Heart left ventricle (tissue), 16 donors: ENCODE results near the gene KCNQ1. TPM values are rescaled to one million over a fixed set of nuclear protein-coding genes. Genes with fewer than 3 reads are reported as not detected.

ENCODE experiments used
- ATAC-seq, 4 donors: fragments of 200-7000 bp; cut with Tn5 transposase; one replicate each; pipeline ENCODE4 v1.9.1; 2020 to 2022; ENCODE audit warnings: moderate library complexity in 4 of 4, mild to moderate bottlenecking in 3 of 4, moderate number of reproducible peaks in 1 of 4
- DNase-seq, 5 donors: peaks; one replicate each; pipeline ENCODE4 v3.0.0-alpha.2; 2020
- H3K27ac ChIP-seq, 12 donors: fragments of 200-600 bp; sonication (generic) in 4 of 12; one replicate each; pipeline versions ENCODE4 v1.5.0 to v1.8.0; 2016 to 2022; ENCODE audit warnings: mild to moderate bottlenecking in 2 of 12
- H3K27me3 ChIP-seq, 9 donors: fragments of 200-600 bp; sonication (generic) in 2 of 9; one replicate each; pipeline versions ENCODE4 v1.5.1 to v1.8.0; 2016 to 2022; ENCODE audit warnings: mild to moderate bottlenecking in 3 of 9
- H3K36me3 ChIP-seq, 9 donors: fragments of 200-600 bp; sonication (generic) in 2 of 9; one replicate each; pipeline versions ENCODE4 v1.5.0 to v1.8.0; 2018 to 2022; ENCODE audit warnings: mild to moderate bottlenecking in 2 of 9
- H3K4me1 ChIP-seq, 12 donors: fragments of 200-600 bp; sonication (generic) in 4 of 12; one replicate each; pipeline versions ENCODE4 v1.5.0 to v1.8.0; 2016 to 2022; ENCODE audit warnings: mild to moderate bottlenecking in 3 of 12
- H3K4me3 ChIP-seq, 12 donors: fragments of 200-600 bp; sonication (generic) in 4 of 12; one replicate each; pipeline versions ENCODE4 v1.5.0 to v1.8.0; 2017 to 2022; ENCODE audit warnings: mild to moderate bottlenecking in 9 of 12, moderate library complexity in 4 of 12
- H3K9me3 ChIP-seq, 12 donors: fragments of 200-600 bp; sonication (generic) in 4 of 12; one replicate each; pipeline versions ENCODE4 v1.5.0 to v1.8.0; 2016 to 2022; ENCODE audit warnings: mild to moderate bottlenecking in 1 of 12
- CTCF ChIP-seq, 12 donors: fragments of 200-600 bp; sonication (generic) in 4 of 12; IDR thresholded peaks; one replicate each; pipeline versions ENCODE4 v1.5.0 to v1.8.0; 2018 to 2022; ENCODE audit warnings: antibody characterized with exemption in 12 of 12, mild to moderate bottlenecking in 5 of 12
- POLR2A ChIP-seq, 2 donors: fragments of 450-650 bp; IDR thresholded peaks; one replicate each; pipeline ENCODE4 v1.6.1; 2017; ENCODE audit warnings: antibody characterized with exemption in 2 of 2, mild to moderate bottlenecking in 2 of 2, moderate library complexity in 2 of 2
- WGBS, 4 donors: extraction: QIAGEN DNeasy Blood & Tissue Kit in 2 of 4; methylation state at CpG; one replicate each; pipeline versions ENCODE4 v1.1.5 to v1.1.7; 2013 to 2018; 5-methylcytosine and 5-hydroxymethylcytosine counted together
- intact Hi-C, 10 donors: fragments of 100-400 bp; cut with DNase I; formaldehyde crosslinking; loops; one replicate each; pipeline versions ENCODE4 v1.11.1 to v1.14.2; 2022
- polyA plus RNA-seq, 2 donors: library from polyadenylated mRNA; stranded (reverse); fragments of 200-250 nt; gene quantifications; one replicate each; pipeline ENCODE4 v1.2.3, GENCODE V29; 2013
- total RNA-seq, 9 donors: library from RNA; depleted of rRNA in 2 of 9; stranded (reverse); fragments of >200 nt in 2 of 9; fragmentation: NEBNext Ultra II Directional in 3 of 9; extraction: Animal tissue kit (Norgen Biotek cat#: 25700) in 3 of 9; gene quantifications; one replicate each; pipeline versions ENCODE4 v1.1.0 to v1.2.4, GENCODE V29; 2016 to 2023
- donor health status: ischemic (EF 13 %, LVEDD 7.1; RV severe dilation, severe dysfunction).
- donor health status: healthy with polysubstance abuse.
- donor health status: DM: no; HTN: yes; CAD: no.
- donor health status: DM: no; HTN: no; CAD: no.
- donor health status: ischemic (EF 25% LVEDD 6.9; RV normal size, moderate dysfunction).
- donor health status: ischemic (EF 25% LVEDD 5.7; RV mildly dilated, moderate dysfunction).
- donor health status: healthy.
- donor health status: DM: yes; HTN: yes; CAD: no.
- donor health status: ischemic (EF 35%, LVEDD 5.7; RV mildly dilated, moderate dysfunction).
- donor health status: nonischemic (EF 11% LVEDD 7.7; RV severe dilation, severe dysfunction).
- donor health status: DM: yes; HTN: yes; CAD: no.
- donor health status: PGD.
- donor health status: ischemic (EF 29% LVEDD 5.4; RV normal size, mild dysfunction).
- donor health status: nonischemic (EF 23%, LVEDD 6.1; RV moderate dilation, normal function).

KCNQ1 gene
- total and polyA plus RNA-seq, 11 donors: 18.6 to 42.4 (median 31.4) TPM

GRCh38 chr11:2804189-2804588, 359.4 kb downstream of the KCNQ1 start:
- peak in 3 of 5 donors; percentile 2 to 15 (median 13) for DNase-seq
- H3K9me3 ChIP-seq: no peaks in the 10 kb centered on the region
- H3K4me3 ChIP-seq: no peak overlapping the region
- peaks cover 0 to 45% (median 25%) of the 10 kb centered on the region in 12 donors for H3K4me1 ChIP-seq
- ATAC-seq: no peak
- intact Hi-C loops: no loop called here
- no peaks in the 10 kb centered on the region for H3K27me3 ChIP-seq
- no peaks in the 10 kb centered on the region for H3K36me3 ChIP-seq
- peak overlapping the region in 6 of 12 donors; percentile 6 to 82 (median 58) for H3K27ac ChIP-seq
- WGBS, 4 donors: 90 to 98% (median 93%) methylated on average over 7 to 10 of the region's 10 CpGs
- TF ChIP-seq POLR2A (IDR thresholded peaks at IDR 0.05) (no peak), CTCF (IDR thresholded peaks at IDR 0.05) (no peak)

- H3K27me3 ChIP-seq: no peaks in the 10 kb centered on the region
- peaks cover 0 to 4% (median 0%) of the 10 kb centered on the region in 12 donors for H3K9me3 ChIP-seq
- intact Hi-C loops: no loop called here
- ATAC-seq (peak in 2 of 4 donors; percentile 41 to 67), DNase-seq (peak; percentile 32 to 76 (median 51))
- H3K4me1 ChIP-seq: peaks cover 0 to 44% (median 25%) of the 10 kb centered on the region in 12 donors
- no peak overlapping the region for H3K4me3 ChIP-seq
- H3K27ac ChIP-seq: peak overlapping the region in 10 of 12 donors; percentile 6 to 83 (median 52)
- H3K36me3 ChIP-seq: no peaks in the 10 kb centered on the region
- TF ChIP-seq POLR2A (IDR thresholded peaks at IDR 0.05) (no peak), CTCF (IDR thresholded peaks at IDR 0.05) (no peak)
- WGBS, 4 donors: 63 to 75% (median 66%) methylated on average over 15 to 19 of the region's 19 CpGs
These were observed 360.0 kb downstream of the KCNQ1 start for GRCh38 chr11:2804701-2805387.

GRCh38 chr11:2805388-2806056, 360.7 kb downstream of the KCNQ1 start:
- intact Hi-C loops: no loop called here
- 82 to 92% (median 89%) methylated on average over 20 of the region's 20 CpGs for WGBS, 4 donors
- H3K36me3 ChIP-seq: no peaks in the 10 kb centered on the region
- H3K4me1 ChIP-seq: peaks cover 0 to 40% (median 26%) of the 10 kb centered on the region in 12 donors
- peaks cover 0 to 6% (median 0%) of the 10 kb centered on the region in 12 donors for H3K9me3 ChIP-seq
- ATAC-seq (no peak), DNase-seq (peak in 1 of 5 donors; percentile 4)
- no peak overlapping the region for H3K4me3 ChIP-seq
- TF ChIP-seq CTCF (IDR thresholded peaks at IDR 0.05): no peak
- no peak for TF ChIP-seq POLR2A (IDR thresholded peaks at IDR 0.05)
- H3K27ac ChIP-seq: peak overlapping the region in 10 of 12 donors; percentile 6 to 83 (median 52)
- H3K27me3 ChIP-seq: no peaks in the 10 kb centered on the region

- no peak for ATAC-seq
- Histone ChIP-seq H3K4me1 (peaks cover 0 to 44% (median 31%) of the 10 kb centered on the region in 12 donors), H3K27me3 (no peaks in the 10 kb centered on the region), H3K36me3 (no peaks in the 10 kb centered on the region), H3K9me3 (peaks cover 0 to 6% (median 0%) of the 10 kb centered on the region in 12 donors), H3K27ac (peak overlapping the region in 8 of 12 donors; percentile 14 to 83 (median 45)), H3K4me3 (no peak overlapping the region)
- intact Hi-C loops: no loop called here
- WGBS, 4 donors: 76 to 84% (median 82%) methylated on average over 16 to 24 of the region's 24 CpGs
- TF ChIP-seq CTCF (IDR thresholded peaks at IDR 0.05) (no peak), POLR2A (IDR thresholded peaks at IDR 0.05) (no peak)
- peak; percentile 15 to 57 (median 26) for DNase-seq
These were observed 361.7 kb downstream of the KCNQ1 start for GRCh38 chr11:2806351-2807024.
